Tibial nerve (tissue), 4 donors: Measurements from ENCODE around the gene RPS18. TPM values are rescaled to one million over a fixed set of nuclear protein-coding genes. Genes with fewer than 3 reads are reported as not detected.

Source experiments
- DNase-seq, 2 donors: peaks; one replicate each; pipeline ENCODE4 v3.0.0-alpha.2; 2019; ENCODE audit warnings: low spot score in 2 of 2
- H3K27ac ChIP-seq, 4 donors: fragments of 200-600 bp; sonication (generic) in 3 of 4; one replicate each; pipeline ENCODE4 v1.5.1; 2017 to 2019; ENCODE audit warnings: mild to moderate bottlenecking in 1 of 4
- H3K27me3 ChIP-seq, 2 donors: fragments of 200-600 bp; sonication (generic) in 1 of 2; one replicate each; pipeline versions ENCODE4 v1.5.1 to v1.6.0; 2017 to 2019
- H3K36me3 ChIP-seq, 3 donors: fragments of 200-600 bp; sonication (generic); one replicate each; pipeline ENCODE4 v1.5.1; 2018 to 2019
- H3K4me1 ChIP-seq, 4 donors: fragments of 200-600 bp; sonication (generic) in 3 of 4; one replicate each; pipeline ENCODE4 v1.5.1; 2017 to 2019
- H3K4me3 ChIP-seq, 4 donors: fragments of 200-600 bp; sonication (generic) in 3 of 4; one replicate each; pipeline ENCODE4 v1.5.1; 2017 to 2019; ENCODE audit warnings: mild to moderate bottlenecking in 1 of 4, moderate library complexity in 1 of 4
- H3K9me3 ChIP-seq, 4 donors: fragments of 200-600 bp; sonication (generic) in 3 of 4; one replicate each; pipeline ENCODE4 v1.5.1; 2017 to 2019
- EP300 ChIP-seq, 2 donors: sonication (generic); formaldehyde crosslinking; IDR thresholded peaks; one replicate each; pipeline ENCODE4 v1.6.1; 2017; ENCODE audit warnings: antibody characterized with exemption in 2 of 2, mild to moderate bottlenecking in 1 of 2
- POLR2A ChIP-seq, 2 donors: fragments of 450-650 bp; IDR thresholded peaks; one replicate each; pipeline ENCODE4 v1.6.1; 2017; ENCODE audit warnings: antibody characterized with exemption in 2 of 2, mild to moderate bottlenecking in 2 of 2, moderate library complexity in 2 of 2
- WGBS, 2 donors: methylation state at CpG; one replicate each; pipeline ENCODE4 v1.1.5; 2018; 5-methylcytosine and 5-hydroxymethylcytosine counted together
- total RNA-seq, 4 donors: library from RNA; depleted of rRNA; stranded (reverse); fragments of >200 nt; gene quantifications; one replicate each; pipeline ENCODE4 v1.1.0, GENCODE V29; 2016
- TF ChIP-seq, protein P1 (sequence below), 5 experiments: fragments of 200-600 bp in 3 of 5; fragments of 450-650 bp in 2 of 5; sonication (generic) in 3 of 5; IDR thresholded peaks; one replicate each; pipeline ENCODE4 v1.5.1; 2016 to 2019; ENCODE audit warnings: antibody characterized with exemption in 5 of 5, mild to moderate bottlenecking in 3 of 5, moderate library complexity in 2 of 5

RPS18 gene
- total RNA-seq, 4 donors from 2014 or later: 2,115 to 2,529 (median 2,306) TPM

DNA sequence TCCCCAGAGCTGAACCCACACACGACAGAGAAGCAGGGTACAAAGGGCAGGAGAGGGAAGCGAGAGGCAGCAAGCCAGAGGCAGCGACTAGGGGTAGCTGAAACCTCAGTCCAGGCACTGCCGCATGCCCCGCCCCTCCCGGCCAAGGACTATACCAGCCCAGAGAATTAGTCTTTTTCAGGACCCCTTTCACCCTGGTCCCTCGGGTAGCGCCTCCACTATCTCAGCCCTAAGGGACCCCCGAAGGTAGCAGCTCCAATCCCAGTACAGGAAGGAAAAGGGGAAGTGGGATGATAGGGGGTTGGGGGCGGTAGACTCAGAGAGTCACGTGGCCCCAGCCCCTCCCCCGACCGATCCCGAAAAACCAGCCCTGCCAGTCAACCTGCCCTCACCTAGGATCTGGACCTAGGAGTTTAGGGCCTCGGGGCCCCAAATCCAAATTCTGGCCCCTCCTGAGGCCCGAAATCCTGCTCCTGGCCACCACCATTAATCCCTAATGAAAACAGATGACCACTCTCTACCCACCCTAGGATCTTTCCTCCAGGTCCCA, 25.6 kb downstream of the RPS18 start:
- Histone ChIP-seq H3K4me1 (peaks cover 3 to 46% (median 11%) of the 10 kb centered on the region in 4 donors), H3K4me3 (peak overlapping the region; percentile 68 to 85 (median 77)), H3K27me3 (no peaks in the 10 kb centered on the region), H3K9me3 (no peaks in the 10 kb centered on the region), H3K27ac (peak overlapping the region; percentile 90 to 98 (median 97)), H3K36me3 (peaks cover 0 to 60% (median 15%) of the 10 kb centered on the region in 3 donors)
- no peak for TF ChIP-seq EP300 (IDR thresholded peaks at IDR 0.05)
- TF ChIP-seq, protein P1, sequence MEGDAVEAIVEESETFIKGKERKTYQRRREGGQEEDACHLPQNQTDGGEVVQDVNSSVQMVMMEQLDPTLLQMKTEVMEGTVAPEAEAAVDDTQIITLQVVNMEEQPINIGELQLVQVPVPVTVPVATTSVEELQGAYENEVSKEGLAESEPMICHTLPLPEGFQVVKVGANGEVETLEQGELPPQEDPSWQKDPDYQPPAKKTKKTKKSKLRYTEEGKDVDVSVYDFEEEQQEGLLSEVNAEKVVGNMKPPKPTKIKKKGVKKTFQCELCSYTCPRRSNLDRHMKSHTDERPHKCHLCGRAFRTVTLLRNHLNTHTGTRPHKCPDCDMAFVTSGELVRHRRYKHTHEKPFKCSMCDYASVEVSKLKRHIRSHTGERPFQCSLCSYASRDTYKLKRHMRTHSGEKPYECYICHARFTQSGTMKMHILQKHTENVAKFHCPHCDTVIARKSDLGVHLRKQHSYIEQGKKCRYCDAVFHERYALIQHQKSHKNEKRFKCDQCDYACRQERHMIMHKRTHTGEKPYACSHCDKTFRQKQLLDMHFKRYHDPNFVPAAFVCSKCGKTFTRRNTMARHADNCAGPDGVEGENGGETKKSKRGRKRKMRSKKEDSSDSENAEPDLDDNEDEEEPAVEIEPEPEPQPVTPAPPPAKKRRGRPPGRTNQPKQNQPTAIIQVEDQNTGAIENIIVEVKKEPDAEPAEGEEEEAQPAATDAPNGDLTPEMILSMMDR (IDR thresholded peaks at IDR 0.05): no peak
- no peak for TF ChIP-seq POLR2A (IDR thresholded peaks at IDR 0.05)
- WGBS, 2 donors: 13 to 16% methylated on average over 15 to 16 of the region's 16 CpGs
- DNase-seq: no peak

DNA sequence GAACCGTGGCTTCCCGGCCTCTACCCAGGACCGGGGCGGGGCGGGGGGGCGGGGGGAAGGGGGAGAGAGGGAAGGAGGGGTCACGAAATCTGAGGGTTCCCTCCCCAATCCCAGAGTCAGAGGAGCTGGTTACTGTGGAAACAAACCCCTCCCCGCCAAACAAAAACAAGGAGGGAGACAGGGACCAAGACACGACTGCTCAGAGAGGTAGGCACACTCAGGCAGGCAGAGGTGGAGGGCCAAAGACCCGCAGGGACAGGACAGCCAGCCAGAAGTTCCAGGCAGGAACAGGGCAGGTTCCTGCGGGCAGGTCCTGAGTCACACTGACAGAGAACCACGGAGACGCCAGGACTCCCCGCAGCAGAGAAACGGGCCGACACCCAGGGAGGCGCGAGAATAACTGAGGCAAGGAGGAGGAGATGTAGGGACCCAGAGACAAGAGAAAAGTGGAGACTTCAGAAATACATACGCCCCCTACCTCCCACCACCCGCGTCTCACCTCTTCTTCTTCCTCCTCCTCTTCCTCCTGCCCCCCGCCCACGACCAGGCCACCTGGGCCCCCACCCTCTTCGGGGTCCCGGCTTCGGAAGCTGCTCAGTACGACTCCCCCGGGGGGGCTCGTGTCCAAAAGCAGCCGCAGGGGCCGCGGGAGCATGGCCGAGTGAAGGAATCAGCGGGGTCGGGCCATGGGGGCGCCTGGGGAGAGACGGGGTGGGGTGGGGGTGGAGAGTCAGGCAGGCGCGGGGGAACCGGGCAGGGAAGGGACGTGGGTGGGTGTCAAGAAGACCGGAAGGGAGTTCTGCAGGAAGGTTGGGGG, 26.3 kb downstream of the RPS18 start:
- Histone ChIP-seq H3K4me1 (peaks cover 3 to 46% (median 11%) of the 10 kb centered on the region in 4 donors), H3K9me3 (no peaks in the 10 kb centered on the region)
- TF ChIP-seq EP300 (IDR thresholded peaks at IDR 0.05) (peak in 1 of 2 donors; percentile 53), POLR2A (IDR thresholded peaks at IDR 0.05) (peak in 1 of 2 donors; percentile 45)
- TF ChIP-seq, protein P1 (IDR thresholded peaks at IDR 0.05): no peak

DNA sequence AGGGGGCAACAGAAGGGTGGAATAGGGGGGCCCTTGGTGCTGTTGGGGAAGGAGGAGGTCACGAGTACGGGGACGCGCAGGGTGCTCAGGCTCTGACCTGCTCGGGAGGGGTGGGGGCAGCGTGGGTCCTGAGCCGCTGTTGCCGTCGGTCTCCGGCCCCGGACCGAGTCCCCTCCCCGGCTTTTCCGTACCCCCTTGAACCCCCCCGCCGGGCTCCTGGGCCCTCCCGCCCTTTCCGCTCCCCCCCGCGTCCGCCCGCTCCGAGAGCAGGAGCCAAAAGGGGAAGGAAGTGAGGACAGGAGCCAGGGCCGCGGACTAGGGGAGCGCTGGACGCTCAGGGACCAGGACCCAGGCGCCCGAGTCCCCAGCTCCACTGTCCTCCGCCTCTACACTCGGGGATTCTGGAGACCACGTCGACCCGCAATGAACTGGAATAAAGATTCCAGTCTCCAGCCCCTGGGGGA, 26.9 kb downstream of the RPS18 start, which contains the start of gene RGL2:
TSS of gene RGL2 (minus strand) at position 170 of the 464 bp plus-strand sequence. CDS start 332 bp downstream, outside the sequence.
- Histone ChIP-seq H3K4me3 (peak within 1 kb of the TSS; percentile 68 to 85 (median 77)), H3K27me3 (no peaks in the 10 kb centered on the region), H3K27ac (peak within 1 kb of the TSS; percentile 90 to 98 (median 97)), H3K36me3 (peaks cover 0 to 60% (median 17%) of the 10 kb centered on the region in 3 donors), H3K4me1 (peaks cover 3 to 46% (median 11%) of the 10 kb centered on the region in 4 donors), H3K9me3 (no peaks in the 10 kb centered on the region)
- TF ChIP-seq, protein P1 (IDR thresholded peaks at IDR 0.05): no peak
- TF ChIP-seq POLR2A (IDR thresholded peaks at IDR 0.05): no peak
- no peak for TF ChIP-seq EP300 (IDR thresholded peaks at IDR 0.05)
- 0 to 1% methylated on average over 25 to 27 of the region's 34 CpGs for WGBS, 2 donors
- DNase-seq: peak; percentile 73 to 82

More for the DNA sequence above, 26.3 kb downstream of the RPS18 start:
- peak; percentile 67 to 88 for DNase-seq
- Histone ChIP-seq H3K36me3 (peaks cover 0 to 60% (median 14%) of the 10 kb centered on the region in 3 donors), H3K4me3 (peak overlapping the region; percentile 68 to 85 (median 77)), H3K27ac (peak overlapping the region; percentile 90 to 98 (median 97)), H3K27me3 (no peaks in the 10 kb centered on the region)
- WGBS, 2 donors: 2% methylated on average over 37 to 42 of the region's 42 CpGs

DNA sequence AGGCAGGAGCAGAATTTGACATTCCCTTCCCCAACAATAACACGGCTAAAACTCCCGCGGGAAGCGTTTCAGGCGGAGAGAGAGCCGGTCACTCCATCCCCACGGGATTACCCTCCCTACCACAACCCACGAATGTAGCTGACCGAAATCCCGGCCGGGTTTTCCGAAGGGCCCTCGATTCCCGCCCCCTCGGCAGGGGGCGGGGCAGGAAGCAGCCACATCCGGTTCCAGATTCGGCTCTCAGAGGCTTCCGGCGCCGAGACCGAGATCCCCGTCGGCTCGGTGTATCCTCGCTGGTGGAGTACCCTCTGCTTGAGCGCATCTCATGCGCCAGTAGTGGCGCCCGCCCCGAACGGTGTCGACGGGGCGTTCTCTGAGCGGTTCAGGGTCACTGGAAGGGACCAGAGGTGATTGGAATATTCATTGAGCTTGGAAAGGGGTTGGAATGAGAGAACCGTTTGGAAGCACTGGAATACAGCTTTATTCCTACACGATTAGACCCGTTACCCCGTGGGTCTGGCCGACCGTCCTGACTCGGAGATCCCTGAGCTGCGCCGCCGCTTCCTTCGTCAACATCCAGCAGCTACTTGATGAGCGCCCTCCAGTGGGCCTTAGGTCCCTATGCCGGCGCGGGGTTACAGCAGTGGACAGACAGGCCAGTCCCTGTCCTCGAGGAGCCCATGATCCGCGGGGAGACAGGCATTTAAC, 27.5 kb downstream of the RPS18 start:
- Histone ChIP-seq H3K9me3 (no peaks in the 10 kb centered on the region), H3K4me1 (peaks cover 3 to 46% (median 11%) of the 10 kb centered on the region in 4 donors), H3K27ac (peak overlapping the region; percentile 90 to 98 (median 97)), H3K27me3 (no peaks in the 10 kb centered on the region), H3K4me3 (peak overlapping the region; percentile 68 to 85 (median 77)), H3K36me3 (peaks cover 0 to 60% (median 23%) of the 10 kb centered on the region in 3 donors)
- DNase-seq: peak; percentile 77 to 86
- TF ChIP-seq, protein P1 (IDR thresholded peaks at IDR 0.05): peak; percentile 66 to 78 (median 70)
- TF ChIP-seq EP300 (IDR thresholded peaks at IDR 0.05): peak; percentile 73 to 94
- peak; percentile 32 to 68 for TF ChIP-seq POLR2A (IDR thresholded peaks at IDR 0.05)
- WGBS, 2 donors: 0 to 2% methylated on average over 22 to 49 of the region's 54 CpGs
